ENCODE data around the gene FTCD. TPM values are rescaled to one million over a fixed set of nuclear protein-coding genes. Genes with fewer than 3 reads are reported as not detected.
"Not testable (repeated sequence)": the region's sequence is repeated elsewhere in the genome, so short reads cannot be mapped to it uniquely, and the experiment has no call there.

The FTCD gene
- total RNA-seq, 1 donor from 2014 or later: not detected

DNA sequence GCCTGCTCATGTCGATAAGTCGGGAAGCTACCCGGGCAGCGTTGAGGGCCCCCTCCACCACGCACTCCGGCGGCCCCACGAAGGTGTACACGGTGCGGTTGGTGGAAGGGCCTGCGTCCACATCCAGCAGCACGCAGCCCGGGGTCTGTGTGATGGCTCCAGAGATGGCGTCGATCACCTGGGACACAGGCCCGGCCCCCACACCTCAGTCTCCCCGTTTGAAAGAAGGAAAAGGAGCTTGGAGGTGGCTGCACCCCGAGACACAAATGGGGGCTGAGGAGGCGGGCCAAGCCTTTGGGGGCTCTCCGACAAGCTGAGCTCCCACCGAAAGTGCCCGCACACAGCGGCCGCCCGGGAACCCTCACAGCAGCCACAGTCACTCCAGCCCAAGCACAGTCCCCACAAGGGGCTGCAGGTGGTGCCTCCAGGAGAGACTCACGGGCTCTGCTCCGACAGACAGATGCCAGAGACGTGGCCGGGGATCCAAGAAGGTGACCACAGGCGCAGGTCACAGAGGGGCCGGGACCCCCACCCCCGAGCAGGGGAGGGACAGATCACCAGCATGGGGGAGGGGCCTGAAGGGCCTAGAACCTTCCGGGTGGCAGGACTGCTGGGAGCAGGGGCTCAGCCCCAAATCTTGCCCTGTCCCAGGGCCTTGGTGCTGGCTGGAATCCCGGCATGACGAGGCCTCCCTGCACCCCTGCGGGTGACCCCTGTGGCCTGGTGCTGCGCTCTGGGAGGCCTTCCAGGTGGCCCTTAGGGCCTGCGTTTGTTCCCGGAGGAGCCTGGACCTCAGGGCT lies 1.0 kb downstream of the FTCD start:
- DNase-seq: no peak

DNA sequence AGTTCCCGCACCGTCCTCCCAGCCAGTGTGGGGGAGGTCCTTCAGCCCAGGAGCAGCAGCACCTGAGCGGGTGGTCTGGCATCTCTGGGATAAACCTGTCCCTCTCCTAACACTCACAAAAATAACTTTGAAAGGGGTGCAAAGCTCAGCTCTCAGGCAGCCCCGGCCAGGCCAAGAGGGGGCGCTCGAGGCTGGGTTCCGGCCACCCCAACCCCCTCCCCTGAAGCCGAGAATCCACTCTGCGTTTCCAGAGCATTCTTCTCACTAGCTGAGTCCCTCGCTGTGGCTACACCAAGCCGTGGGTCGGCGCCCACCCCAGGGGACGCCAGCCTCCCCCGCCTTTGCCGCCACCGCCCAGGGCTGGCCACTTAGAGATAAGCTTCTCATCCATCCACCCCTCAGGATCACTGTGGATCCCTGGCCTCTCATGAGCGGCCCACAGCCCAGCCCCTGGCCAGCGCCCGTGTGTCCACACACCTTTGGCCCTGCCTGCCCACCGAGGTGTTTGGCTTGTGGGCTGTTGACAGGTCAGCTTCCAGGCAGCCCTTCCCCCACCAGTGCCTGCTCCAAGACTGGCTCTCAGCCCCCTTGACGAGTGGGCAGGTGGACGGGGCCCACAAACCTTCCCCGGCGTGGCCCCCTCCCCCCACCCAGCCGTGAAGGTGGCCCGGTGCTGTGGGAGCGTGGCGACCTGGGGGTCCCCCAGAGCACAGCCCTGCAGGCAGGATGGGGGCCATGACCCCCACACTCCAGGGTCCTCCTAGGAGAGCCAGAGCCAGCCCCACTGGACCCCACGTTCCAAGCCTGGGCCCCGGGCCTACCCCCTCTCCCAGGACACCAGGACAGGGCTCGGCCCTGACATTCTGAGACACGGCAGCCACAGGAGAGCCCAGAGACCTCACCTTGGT lies 1.9 kb downstream of the FTCD start:
- no peak for DNase-seq

DNA sequence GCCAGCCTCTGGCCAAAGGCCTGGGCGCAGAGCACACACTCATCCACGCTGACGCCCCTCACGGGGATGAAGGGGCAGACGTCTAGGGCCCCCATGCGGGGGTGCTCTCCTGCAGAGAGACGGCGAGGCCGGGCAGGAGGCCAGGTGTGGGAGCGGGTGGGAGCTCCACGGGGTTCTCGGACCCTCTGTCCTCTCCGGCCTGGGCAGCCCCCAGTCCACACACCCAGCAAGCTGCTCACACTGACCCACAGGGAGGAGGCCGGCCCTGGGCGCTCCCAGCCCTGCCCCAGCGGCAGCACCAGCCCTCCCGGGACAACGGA lies 2.5 kb downstream of the FTCD start:
- DNase-seq: no peak

DNA sequence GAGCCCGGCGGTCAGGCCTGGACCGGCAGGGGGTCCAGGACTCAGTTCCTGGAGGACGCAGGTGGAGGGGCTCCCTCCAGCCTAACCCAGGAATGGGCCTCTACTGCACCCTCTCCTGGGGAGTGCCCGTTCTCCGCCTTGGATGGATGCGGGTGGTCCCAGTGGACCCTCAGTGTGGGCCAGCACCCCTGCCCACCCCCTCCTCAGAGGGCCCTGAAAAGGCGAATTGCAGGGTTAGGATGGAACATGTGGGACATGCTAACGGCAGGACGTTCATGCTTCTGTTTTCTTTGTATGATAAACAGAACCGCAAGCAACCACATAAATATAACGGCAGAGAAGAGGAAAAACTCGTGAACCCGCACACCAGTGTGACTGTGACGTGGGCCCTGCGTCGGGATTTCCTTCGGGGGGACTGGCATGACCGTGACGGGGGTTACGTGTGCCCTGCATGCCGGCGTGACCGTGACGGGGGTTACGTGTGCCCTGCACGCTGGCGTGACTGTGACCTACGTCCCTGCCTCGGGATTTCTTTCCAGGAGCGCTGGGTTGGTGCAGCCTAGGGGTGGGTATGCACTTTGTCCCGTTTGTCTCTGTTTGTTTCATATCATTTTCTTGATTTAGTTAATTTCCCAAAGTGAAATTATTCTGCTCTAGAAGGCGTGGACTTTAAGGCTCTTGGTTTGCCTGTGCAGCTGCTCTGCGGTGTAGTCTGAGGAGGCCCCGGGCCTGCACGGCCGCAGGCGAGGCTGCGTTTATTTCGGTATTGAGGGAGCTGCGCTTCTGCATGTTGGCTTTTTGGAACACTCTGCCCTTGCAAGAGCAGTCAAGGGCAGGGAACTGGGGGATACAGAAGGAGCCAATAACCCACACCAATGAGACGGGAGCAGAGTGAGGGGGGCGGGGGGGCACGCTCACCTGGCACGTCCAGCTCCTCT lies 3.1 kb downstream of the FTCD start:
- no peak for DNase-seq

DNA sequence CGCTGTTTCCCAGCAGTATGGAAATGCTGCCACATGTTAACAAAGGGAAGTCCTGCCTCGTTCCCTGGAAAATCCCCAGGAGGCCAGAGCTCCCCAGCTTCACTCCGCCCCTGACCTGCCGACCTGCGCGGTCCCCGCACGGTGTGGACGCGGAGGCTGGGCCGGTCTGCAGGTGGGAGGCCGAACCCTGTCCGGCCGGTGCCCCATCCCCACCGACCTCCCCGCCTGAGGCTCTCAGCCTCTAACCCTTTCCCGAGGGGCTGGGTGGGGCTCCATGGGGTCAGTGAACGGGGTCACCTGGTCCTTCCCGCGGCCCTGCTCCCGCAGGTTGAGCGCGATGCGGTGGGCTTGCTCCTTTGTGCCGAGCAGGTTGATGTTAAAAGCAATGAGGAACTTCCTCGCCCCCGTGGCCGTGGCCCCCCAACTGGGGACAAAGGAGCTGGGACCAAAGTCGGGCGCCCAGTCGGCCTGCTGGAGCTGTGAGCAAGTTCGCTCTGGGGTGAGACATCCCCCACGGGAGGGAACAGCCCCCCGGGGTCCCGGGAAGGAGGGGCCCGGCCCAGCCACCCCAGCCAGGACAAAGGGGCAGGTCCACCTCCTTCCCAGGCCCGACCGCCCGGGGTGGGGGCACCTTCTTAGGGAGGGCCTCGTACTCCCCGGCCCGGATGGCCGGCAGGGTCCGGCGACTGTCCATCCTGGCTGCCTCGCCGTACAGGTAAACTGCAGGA lies 4.0 kb downstream of the FTCD start:
- no peak for DNase-seq

DNA sequence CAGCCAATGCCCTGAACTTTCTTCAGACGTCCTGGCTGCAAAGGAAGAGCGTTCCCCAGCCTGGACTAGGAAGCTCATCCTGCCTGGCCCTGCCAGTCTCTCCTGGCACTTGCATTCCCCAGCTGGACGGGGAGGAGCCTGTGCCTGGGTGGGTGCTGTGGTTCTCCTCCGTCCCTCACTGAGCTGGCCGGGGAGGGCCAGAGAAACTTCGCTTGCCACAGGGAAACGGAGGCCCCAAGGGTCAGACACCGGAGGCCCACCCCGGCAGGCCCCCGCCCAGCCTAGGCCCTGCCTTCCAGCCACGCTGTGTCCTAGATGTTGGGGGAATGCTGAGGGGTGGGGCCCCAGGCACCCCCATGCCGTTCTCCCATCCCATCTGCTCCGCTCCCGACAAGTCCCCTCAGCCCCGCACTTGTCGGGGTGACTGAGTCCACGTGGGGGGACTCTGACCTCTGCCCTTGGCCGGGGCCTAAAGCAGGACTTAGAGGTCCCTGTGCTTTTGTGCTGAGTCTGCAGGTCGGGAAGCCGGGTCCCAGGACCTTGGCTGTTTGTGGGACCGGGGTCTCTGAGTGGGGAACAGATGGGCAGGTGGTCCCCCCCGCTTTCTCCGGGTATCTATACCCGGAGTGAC lies 4.8 kb downstream of the FTCD start:
- no peak for DNase-seq

DNA sequence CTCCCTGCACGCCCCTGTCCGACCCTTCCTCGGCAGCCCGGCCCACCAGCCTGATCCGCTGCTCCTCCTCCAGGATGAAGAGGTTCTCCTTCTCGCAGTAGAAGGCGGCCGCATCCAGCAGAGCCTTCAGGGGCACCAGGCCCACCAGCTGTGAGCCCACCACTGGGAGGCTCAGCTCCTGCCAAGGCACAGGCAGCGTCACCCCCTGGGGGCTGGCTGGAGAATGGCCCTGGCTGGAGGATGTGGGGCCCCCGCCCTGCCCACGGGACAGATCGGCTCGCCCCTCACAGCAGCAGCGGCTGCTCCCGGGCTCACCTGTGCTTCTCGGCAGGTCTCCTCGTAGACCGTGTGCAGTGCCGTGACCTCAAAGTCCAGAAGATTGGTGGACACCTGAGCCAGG lies 5.3 kb downstream of the FTCD start:
- DNase-seq: no peak

DNA sequence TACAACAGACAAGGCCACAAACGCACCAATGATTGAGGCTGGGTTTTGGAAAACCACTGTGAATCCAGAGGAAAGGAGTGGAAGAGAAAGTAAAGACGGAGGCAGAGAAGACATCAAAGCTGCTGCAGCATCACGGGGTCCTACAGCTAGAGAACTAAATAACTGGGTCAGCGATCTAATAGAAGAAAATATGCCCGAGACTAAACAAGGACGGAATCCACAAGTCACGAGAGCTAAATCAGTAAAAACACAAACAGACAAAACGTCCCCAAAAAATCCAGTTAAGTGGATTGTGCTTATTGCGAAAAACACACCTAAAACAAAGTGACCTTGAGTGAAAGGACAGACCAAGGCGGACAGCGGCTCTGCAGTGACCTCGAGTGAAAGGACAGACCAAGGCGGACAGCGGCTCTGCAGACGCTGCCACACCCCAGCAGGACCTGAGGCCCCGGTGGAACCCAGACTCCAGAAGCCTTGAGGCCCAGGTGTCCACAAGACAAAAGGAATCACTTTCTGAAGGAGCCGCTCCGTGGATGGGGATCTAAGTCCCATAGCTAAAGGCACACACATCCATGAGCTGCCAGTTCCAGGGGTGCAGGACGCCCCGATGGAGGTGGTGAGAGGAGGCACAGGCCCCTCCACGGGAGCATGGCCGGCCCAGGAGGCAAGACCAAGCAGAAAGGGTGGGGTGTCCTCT lies 6.0 kb downstream of the FTCD start:
- no peak for DNase-seq

DNA sequence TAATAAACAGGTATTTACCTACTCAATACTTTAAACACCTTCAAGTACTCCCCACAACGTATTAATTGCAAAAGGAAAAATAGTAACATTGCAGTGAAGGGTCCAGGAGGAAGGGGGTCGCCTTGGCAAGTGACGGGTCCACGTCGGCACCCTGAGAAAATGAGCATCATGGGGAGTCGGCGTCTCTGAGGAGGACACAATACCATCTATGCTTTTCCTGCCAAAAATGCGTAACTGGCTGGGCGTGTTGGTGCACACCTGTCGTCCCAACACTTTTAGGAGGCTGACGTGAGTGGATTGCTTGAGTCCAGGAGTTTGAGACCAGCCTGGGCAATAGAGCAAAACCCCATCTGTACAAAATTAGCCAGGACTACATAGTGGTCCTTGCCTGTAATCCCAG lies 7.3 kb downstream of the FTCD start:
- DNase-seq: no peak

DNA sequence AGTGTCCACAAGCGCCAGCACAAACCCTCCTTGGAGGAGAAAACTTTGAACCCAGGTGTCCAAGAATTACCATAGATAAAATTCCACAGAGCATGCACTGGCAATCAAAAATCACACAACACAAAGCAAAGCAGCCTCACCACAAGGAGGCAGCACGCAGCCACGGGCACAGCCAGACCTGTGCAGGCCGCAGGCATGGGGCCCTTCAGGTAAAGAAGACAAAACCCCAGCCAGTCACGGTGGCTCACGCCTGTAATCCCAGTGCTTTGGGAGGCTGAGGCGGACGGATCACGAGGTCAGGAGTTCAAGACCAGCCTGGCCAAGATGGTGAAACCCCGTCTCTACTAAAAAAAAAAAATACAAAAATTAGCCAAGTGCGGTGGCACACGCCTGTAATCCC lies 8.0 kb downstream of the FTCD start:
- DNase-seq: not testable (repeated sequence)

DNA sequence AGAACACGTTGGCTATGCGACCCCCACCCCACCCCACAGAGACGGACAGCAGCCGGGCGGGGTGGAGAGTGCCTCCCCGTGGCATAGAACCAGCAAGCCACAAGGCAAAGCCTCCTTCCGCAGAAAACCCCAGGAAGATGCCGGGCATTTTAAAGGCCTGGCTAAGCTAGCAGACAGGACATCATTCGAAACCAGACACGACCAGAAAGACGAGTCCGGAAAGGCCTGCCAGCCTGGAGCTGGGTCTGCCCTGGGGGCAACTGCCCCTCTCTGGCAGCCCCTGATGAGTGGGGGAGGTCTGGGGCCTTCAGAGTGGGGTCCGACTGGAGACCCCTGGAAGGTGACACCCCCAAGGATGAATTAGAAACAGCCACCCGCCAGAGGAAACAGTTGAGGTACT lies 8.5 kb downstream of the FTCD start:
- no peak for DNase-seq

DNA sequence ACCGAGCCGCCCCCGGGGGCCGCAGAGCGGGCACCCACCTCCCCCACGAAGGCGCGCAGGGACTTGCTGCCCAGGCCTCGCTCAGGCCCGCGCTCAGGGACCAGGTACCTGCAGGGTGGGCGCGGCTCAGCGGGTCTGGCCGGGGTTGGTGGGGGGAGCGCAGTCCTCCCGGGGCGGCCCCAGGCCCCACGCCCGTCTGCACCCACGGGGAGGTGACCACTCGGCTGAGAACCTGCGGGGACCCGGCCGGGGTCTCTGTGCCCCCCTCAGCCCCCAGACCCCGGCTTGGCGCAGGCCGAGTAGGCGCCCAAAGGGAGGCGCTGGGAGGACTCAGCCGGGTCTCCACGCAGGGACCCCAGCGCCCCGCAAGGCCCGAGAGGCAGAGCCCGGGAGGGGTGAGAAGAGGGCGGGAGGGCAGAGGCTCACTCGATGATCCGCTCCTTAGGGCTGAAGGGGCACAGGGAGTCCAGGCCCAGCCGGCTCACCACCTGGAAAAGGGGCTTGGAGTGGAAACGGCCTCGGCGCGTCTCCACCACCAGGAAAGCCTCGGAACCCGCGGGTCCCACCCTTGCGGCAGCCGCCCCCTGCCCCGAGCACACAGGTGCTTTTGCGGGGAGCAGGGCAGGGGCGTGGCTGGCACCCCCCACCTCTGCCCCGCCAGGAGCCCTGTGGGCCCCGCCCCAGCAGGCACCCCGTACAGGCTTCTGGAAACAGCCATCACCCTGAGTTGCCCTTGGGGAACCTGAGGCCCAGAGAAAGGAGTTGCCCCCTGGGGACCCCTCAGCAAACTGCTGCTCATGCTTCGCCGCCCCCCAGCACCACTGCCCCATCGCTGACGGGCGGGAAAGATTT lies 9.3 kb downstream of the FTCD start:
- no peak for DNase-seq

DNA sequence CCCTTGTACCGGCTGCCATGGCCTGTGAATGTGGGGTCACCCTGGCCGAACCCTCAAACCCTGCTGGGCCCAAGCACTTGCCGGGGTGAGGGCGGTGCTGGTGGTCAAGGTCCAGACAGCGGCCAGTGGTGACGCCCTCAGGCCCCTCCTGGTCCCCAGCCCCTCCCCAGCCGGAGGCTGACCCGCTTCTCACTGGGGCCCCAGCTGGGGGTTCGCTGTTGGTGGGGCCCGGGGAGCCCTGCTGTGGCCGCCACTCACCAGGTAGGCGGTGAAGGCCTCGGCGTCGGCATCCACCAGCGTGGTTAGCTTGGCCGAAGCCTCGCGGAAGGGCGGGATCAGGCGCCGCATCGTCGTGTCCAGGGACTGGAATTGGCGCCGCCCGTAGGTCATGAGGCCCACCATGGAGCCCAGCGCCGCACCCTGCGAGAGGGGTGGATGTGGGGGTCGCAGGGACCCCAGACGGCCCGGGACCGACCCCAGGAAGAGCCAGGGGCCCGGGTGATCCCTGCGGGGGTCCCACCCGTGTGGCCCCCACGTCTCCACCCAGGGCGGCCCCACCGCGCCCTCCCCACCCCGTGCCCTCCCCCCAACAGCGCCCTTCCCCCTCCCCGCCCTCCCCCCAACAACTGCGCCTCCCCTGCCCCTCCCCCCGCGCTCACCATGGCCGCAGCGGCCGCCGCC lies 10.1 kb downstream of the FTCD start:
- DNase-seq: no peak

DNA sequence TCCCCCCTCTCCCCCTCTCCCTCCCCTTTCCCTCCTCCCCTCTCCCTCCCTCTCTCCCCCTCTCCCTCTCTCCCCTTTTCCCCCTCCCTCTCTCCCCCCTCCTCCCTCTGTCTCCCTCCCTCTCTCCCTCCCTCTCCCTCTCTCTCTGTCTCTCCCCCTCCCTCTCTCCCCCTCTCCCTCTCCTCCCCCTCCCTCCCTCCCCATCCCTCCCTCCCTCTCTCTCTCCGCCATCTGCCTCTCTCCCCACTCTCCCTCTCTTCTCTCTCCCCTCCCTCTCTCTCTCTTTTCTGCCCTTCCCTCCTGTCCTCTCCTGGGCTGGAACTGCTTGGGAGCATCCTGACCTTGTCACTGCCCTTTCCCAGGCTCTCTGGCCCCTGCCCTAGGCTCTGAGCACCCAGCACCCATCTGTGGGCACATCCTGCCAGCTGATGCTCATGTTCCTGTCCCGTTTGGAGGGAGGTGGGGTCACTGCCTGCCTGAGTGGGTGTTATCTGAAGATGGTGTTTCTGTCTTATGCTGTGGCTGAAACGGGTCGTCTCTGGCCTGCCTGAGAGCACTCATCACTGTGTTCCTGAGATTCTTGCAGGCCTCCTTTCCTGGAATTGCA lies 10.8 kb downstream of the FTCD start:
- DNase-seq: no peak

DNA sequence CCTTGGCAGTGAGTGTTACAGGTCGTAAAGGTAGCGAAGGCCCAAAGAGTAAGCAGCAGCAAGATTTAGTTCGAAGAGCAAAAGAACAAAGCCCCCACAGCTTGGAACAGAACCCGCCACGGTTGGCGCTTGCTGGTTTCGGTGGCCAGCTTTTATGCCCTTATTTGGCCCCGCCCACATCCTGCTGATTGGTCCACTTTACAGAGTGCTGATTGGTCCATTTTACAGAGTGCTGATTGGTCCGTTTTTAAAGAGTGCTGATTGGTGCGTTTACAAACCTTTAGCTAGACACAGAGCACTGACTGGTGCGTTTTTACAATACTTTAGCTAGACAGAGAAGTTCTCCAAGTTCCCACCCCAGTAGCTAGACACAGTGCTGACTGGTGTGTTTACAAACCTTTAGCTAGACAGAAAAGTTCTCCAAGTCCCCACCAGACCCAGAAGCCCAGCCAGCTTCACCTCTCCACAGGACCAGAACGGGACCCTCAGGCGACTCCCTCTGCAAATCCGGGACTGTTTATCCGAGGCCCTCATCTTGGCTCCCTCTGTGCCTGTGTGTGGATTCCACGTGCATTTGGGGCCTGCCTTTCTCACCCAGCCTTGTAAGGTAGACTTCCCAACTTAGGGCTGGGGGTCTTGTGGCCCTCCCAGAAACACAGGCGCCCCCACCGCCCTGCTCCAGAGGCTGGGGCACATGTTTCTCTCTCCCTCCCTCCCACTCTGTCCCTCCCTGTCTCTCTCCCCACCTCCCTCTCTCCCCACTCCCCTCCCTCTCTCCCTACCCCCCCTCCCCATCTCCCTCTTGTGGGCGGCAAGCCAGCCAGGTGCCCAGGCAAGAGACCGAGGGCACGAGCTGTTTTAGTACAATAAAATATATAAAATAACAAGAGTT lies 12.6 kb downstream of the FTCD start:
- DNase-seq: no peak

DNA sequence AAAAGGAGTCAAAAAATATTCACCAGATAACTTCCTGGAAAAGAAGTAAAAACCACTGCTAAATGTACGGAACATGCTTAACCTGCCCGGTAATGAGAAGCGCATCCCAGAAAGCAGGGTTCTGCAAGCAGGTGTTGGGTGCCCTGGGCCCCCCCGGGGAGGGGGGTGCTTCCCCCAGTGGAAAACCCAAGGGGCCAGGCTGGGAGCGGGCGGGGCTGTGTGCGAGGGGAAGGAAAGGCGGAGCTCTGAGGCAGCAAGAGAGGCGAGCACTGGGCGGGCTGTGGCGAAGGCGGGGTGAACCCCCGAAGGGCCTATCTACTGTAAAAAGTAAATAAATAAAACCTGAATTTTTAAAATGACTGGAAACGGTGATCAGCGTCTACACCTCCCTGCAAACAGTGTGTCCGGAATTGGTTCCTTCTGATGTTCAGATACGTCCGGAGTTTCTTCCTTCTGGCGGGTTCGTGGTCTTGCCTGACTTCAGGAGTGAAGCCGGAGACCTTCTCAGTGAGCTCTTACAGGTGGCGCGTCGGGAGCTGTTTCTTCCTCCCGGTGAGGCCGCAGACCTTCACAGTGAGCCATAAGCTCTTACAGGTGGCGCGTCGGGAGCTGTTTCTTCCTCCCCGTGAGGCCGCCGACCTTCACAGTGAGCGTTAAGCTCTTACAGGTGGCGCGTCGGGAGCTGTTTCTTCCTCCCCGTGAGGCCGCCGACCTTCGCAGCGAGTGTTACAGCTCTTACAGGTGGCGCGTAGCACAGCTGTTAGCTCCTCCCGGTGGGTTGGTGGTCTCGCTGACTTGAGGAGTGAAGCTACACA lies 13.4 kb downstream of the FTCD start:
- DNase-seq: no peak

All from occipital lobe (tissue), 2 donors.